Suprapubic skin (tissue), 4 donors: ENCODE data around the gene MAST4. TPM values are rescaled to one million over a fixed set of nuclear protein-coding genes. Genes with fewer than 3 reads are reported as not detected.

ENCODE experiments used
- DNase-seq, 2 donors: peaks; one replicate each; pipeline ENCODE4 v3.0.0-alpha.2; 2019; ENCODE audit warnings: low spot score in 2 of 2
- H3K27ac ChIP-seq: fragments of 200-600 bp; sonication (generic); one replicate; pipeline ENCODE4 v1.5.1; 2019
- H3K27me3 ChIP-seq: fragments of 200-600 bp; sonication (generic); one replicate; pipeline ENCODE4 v1.5.1; 2019
- H3K36me3 ChIP-seq: fragments of 200-600 bp; sonication (generic); one replicate; pipeline ENCODE4 v1.5.1; 2019
- H3K4me1 ChIP-seq: fragments of 200-600 bp; sonication (generic); one replicate; pipeline ENCODE4 v1.5.1; 2019
- H3K4me3 ChIP-seq: fragments of 200-600 bp; sonication (generic); one replicate; pipeline ENCODE4 v1.5.1; 2019; ENCODE audit warnings: mild to moderate bottlenecking
- H3K9me3 ChIP-seq: fragments of 200-600 bp; sonication (generic); one replicate; pipeline ENCODE4 v1.5.1; 2019
- EP300 ChIP-seq: sonication (generic); formaldehyde crosslinking; IDR thresholded peaks from one replicate; pipeline ENCODE4 v1.6.1; 2017; ENCODE audit warnings: antibody characterized with exemption
- POLR2A ChIP-seq, 2 donors: fragments of 450-650 bp; IDR thresholded peaks; one replicate each; pipeline ENCODE4 v1.6.1; 2017; ENCODE audit warnings: antibody characterized with exemption in 2 of 2, mild to moderate bottlenecking in 2 of 2, moderate library complexity in 2 of 2
- POLR2AphosphoS5 ChIP-seq, 3 donors: sonication (generic); formaldehyde crosslinking; IDR thresholded peaks; one replicate each; pipeline ENCODE4 v1.6.1; 2017; ENCODE audit warnings: antibody characterized with exemption in 3 of 3
- WGBS: methylation state at CpG from one replicate; pipeline ENCODE4 v1.1.5; 2018; 5-methylcytosine and 5-hydroxymethylcytosine counted together
- total RNA-seq, 4 donors: library from RNA; depleted of rRNA; stranded (reverse); fragments of >200 nt; gene quantifications; one replicate each; pipeline ENCODE4 v1.1.0, GENCODE V29; 2016
- TF ChIP-seq, protein P1 (sequence below), 2 donors: fragments of 200-600 bp in 1 of 2; fragments of 450-650 bp in 1 of 2; sonication (generic) in 1 of 2; IDR thresholded peaks; one replicate each; pipeline ENCODE4 v1.5.1; 2016 to 2019; ENCODE audit warnings: antibody characterized with exemption in 2 of 2, mild to moderate bottlenecking in 1 of 2, moderate library complexity in 1 of 2

Gene MAST4
- total RNA-seq, 4 donors from 2014 or later, result 79.2 to 144 (median 98.1) TPM

- 40% methylated on average over 6 of the region's 6 CpGs for WGBS
- Histone ChIP-seq H3K27ac (no peak overlapping the region), H3K4me1 (peaks cover 10% of the 10 kb centered on the region), H3K4me3 (no peak overlapping the region), H3K27me3 (no peaks in the 10 kb centered on the region), H3K36me3 (no peaks in the 10 kb centered on the region), H3K9me3 (no peaks in the 10 kb centered on the region)
- no peak for TF ChIP-seq POLR2AphosphoS5 (IDR thresholded peaks at IDR 0.05)
- DNase-seq, result no peak
Observed at GRCh38 chr5:66553916-66554575, 42.1 kb upstream of the MAST4 start.

- Histone ChIP-seq H3K27ac (no peak overlapping the region), H3K9me3 (no peaks in the 10 kb centered on the region), H3K4me3 (no peak overlapping the region), H3K4me1 (peaks cover 10% of the 10 kb centered on the region), H3K27me3 (no peaks in the 10 kb centered on the region), H3K36me3 (no peaks in the 10 kb centered on the region)
- no peak for TF ChIP-seq EP300
- no peak for TF ChIP-seq POLR2A (IDR thresholded peaks at IDR 0.05)
- TF ChIP-seq, protein P1, sequence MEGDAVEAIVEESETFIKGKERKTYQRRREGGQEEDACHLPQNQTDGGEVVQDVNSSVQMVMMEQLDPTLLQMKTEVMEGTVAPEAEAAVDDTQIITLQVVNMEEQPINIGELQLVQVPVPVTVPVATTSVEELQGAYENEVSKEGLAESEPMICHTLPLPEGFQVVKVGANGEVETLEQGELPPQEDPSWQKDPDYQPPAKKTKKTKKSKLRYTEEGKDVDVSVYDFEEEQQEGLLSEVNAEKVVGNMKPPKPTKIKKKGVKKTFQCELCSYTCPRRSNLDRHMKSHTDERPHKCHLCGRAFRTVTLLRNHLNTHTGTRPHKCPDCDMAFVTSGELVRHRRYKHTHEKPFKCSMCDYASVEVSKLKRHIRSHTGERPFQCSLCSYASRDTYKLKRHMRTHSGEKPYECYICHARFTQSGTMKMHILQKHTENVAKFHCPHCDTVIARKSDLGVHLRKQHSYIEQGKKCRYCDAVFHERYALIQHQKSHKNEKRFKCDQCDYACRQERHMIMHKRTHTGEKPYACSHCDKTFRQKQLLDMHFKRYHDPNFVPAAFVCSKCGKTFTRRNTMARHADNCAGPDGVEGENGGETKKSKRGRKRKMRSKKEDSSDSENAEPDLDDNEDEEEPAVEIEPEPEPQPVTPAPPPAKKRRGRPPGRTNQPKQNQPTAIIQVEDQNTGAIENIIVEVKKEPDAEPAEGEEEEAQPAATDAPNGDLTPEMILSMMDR (IDR thresholded peaks at IDR 0.05), result no peak
- TF ChIP-seq POLR2AphosphoS5 (IDR thresholded peaks at IDR 0.05), result no peak
- WGBS, result 89% methylated on average over 2 of the region's 2 CpGs
- DNase-seq, result no peak
Observed at GRCh38 chr5:66554884-66555283, 41.3 kb upstream of the MAST4 start.

DNA sequence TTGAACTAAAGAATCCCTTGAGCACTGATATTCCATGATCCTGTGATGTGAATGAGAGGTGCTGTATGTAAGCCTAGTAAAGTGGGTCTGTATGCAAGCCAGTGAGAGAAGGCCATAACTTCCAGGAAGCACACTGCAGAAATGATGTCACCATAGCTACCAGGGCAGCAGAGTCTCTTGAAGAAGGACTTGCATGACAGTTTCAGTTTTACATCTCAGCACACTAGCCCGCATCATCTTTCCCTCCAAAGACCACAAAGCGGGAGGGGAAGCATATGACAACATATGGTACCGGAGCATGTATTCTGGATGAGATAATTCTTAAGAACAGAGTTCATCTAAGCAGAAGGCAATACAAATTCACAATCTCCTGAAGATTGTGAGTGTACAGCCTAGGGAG, 37.6 kb upstream of the MAST4 start:
- H3K9me3 ChIP-seq, result no peaks in the 10 kb centered on the region
- no peak for DNase-seq
- H3K4me3 ChIP-seq, result no peak overlapping the region
- no peaks in the 10 kb centered on the region for H3K36me3 ChIP-seq
- no peak overlapping the region for H3K27ac ChIP-seq
- WGBS, result 86% methylated on average over 3 of the region's 3 CpGs
- H3K27me3 ChIP-seq, result no peaks in the 10 kb centered on the region
- no peak for TF ChIP-seq POLR2AphosphoS5 (IDR thresholded peaks at IDR 0.05)
- TF ChIP-seq POLR2A (IDR thresholded peaks at IDR 0.05), result no peak
- TF ChIP-seq EP300, result no peak
- TF ChIP-seq, protein P1 (IDR thresholded peaks at IDR 0.05), result no peak
- H3K4me1 ChIP-seq, result no peaks in the 10 kb centered on the region

DNA sequence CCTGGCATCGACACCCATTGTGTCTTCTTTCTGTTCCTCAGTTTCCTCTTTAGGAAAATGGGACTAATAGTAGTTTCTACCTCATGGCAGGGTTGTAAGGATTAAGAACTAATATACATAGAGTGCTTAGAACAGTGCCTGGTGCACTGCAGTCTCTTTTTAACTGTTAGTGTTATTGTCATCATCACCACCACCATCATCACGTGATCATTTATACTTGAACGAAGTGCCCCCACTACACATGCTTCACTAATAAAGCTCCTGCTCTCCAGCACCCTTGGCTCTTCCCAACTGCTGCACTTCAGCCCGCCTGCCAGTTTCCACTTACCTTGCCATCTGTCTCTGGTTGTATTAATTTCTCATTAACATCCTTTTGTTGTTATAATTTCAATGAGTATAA, 35.8 kb upstream of the MAST4 start:
- H3K27ac ChIP-seq, result no peak overlapping the region
- H3K36me3 ChIP-seq, result no peaks in the 10 kb centered on the region
- no peak overlapping the region for H3K4me3 ChIP-seq
- no peak for DNase-seq
- no peaks in the 10 kb centered on the region for H3K27me3 ChIP-seq
- WGBS, result 85% methylated on average over 4 of the region's 4 CpGs
- TF ChIP-seq, protein P1 (IDR thresholded peaks at IDR 0.05), result no peak
- no peak for TF ChIP-seq EP300
- TF ChIP-seq POLR2A (IDR thresholded peaks at IDR 0.05), result no peak
- TF ChIP-seq POLR2AphosphoS5 (IDR thresholded peaks at IDR 0.05), result no peak
- no peaks in the 10 kb centered on the region for H3K9me3 ChIP-seq
- H3K4me1 ChIP-seq, result no peaks in the 10 kb centered on the region

DNA sequence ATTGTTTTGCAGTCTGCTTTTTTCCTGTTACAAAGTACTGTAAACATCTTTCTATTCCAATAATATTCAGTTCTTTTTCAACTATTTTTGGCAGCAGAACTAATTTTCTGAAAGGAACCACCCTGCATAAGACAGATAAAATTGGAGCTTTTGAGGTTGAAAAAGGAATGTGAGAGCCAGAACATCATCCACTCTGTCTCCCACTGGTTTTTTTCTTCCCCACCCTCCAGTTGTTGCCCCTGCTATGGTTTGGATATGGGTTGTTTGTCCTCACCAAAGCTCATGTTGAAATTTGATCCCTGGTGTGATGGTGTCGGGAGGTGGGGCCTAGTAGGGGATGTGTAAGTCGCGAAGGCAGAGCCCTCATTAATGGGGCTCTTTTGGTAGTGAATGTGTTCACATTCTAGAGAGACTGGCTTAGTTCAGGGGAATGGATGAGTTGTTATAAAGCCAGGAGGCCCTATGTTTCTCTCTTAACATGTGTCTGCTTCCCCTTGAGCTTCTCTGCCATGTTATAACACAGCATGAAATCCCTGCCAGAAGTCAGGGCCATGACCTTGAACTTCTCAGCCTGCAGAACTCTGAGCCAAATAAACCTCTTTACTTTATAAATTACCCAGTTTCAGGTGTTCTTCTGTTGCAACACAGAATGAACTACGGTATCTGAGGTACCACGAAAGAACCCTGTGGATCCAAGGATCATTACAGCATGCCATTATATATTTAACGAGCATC, 34.8 kb upstream of the MAST4 start:
- no peak for DNase-seq
- Histone ChIP-seq H3K4me1 (no peaks in the 10 kb centered on the region), H3K36me3 (no peaks in the 10 kb centered on the region), H3K9me3 (no peaks in the 10 kb centered on the region), H3K27me3 (no peaks in the 10 kb centered on the region), H3K4me3 (no peak overlapping the region), H3K27ac (no peak overlapping the region)
- WGBS, result 73% methylated on average over 6 of the region's 6 CpGs
- TF ChIP-seq, protein P1 (IDR thresholded peaks at IDR 0.05), result no peak
- TF ChIP-seq POLR2AphosphoS5 (IDR thresholded peaks at IDR 0.05), result no peak
